HepG2 (cell line): ENCODE data around the gene GSTCD. TPM values are rescaled to one million over a fixed set of nuclear protein-coding genes. Genes with fewer than 3 reads are reported as not detected.
A peak's percentile ranks its signal among the peaks of the same experiment; 100 is the strongest.

Source experiments
- EP300 ChIP-seq, 3 experiments: sonication (generic) in 1 of 3; formaldehyde crosslinking in 1 of 3; IDR thresholded peaks; 2 replicates each; pipeline versions ENCODE4 v1.5.1 to v1.6.1; 2011 to 2020; ENCODE audit warnings: low read depth in 2 of 3, low read length in 2 of 3, borderline replicate concordance in 1 of 3, improper control_type of control experiment in 1 of 3, mild to moderate bottlenecking in 1 of 3, missing genetic modification reagents in 1 of 3, moderate library complexity in 1 of 3
- ETV5 ChIP-seq: IDR thresholded peaks from 2 replicates; pipeline ENCODE4 v1.6.1; 2018; ENCODE audit warnings: missing biosample characterization, missing genetic modification reagents, inconsistent platforms, borderline replicate concordance
- FOXJ3 ChIP-seq: sonication (generic); formaldehyde crosslinking; IDR thresholded peaks from 2 replicates; pipeline ENCODE4 v1.4.0; 2020; ENCODE audit warnings: missing genetic modification reagents, mild to moderate bottlenecking, borderline replicate concordance
- FOXO4 ChIP-seq: sonication (generic); formaldehyde crosslinking; conservative IDR thresholded peaks from 2 replicates; pipeline ENCODE4 v1.8.1; 2023; ENCODE audit warnings: missing genetic modification reagents
- GATAD1 ChIP-seq: IDR thresholded peaks from 2 replicates; pipeline ENCODE4 v1.6.1; 2016; ENCODE audit warnings: missing genetic modification reagents, missing compliant biosample characterization
- IRF9 ChIP-seq: sonication (generic); formaldehyde crosslinking; IDR thresholded peaks from 2 replicates; pipeline ENCODE4 v1.8.0; 2022; ENCODE audit warnings: missing genetic modification reagents, mild to moderate bottlenecking, borderline replicate concordance
- JDP2 ChIP-seq: sonication (generic); formaldehyde crosslinking; IDR thresholded peaks from 2 replicates; pipeline ENCODE4 v1.8.1; 2022; ENCODE audit warnings: missing genetic modification reagents, borderline replicate concordance
- KAT8 ChIP-seq: IDR thresholded peaks from 2 replicates; pipeline ENCODE4 v1.6.1; 2016; ENCODE audit warnings: missing genetic modification reagents, missing compliant biosample characterization
- MAX ChIP-seq: IDR thresholded peaks from 2 replicates; pipeline ENCODE4 v1.6.1; 2012; ENCODE audit warnings: inconsistent platforms
- MXD4 ChIP-seq: IDR thresholded peaks from 2 replicates; pipeline ENCODE4 v1.6.1; 2016; ENCODE audit warnings: mild to moderate bottlenecking, missing biosample characterization, missing genetic modification reagents
- PHF21A ChIP-seq: sonication (generic); formaldehyde crosslinking; IDR thresholded peaks from 2 replicates; pipeline ENCODE4 v1.5.0; 2020; ENCODE audit warnings: mild to moderate bottlenecking, missing genetic modification reagents
- POGZ ChIP-seq: sonication (generic); formaldehyde crosslinking; IDR thresholded peaks from 2 replicates; pipeline ENCODE4 v1.4.0; 2020; ENCODE audit warnings: mild to moderate bottlenecking, missing genetic modification reagents
- RAD51 ChIP-seq: fragments of 450-650 bp; IDR thresholded peaks from 2 replicates; pipeline ENCODE4 v1.6.1; 2016; ENCODE audit warnings: borderline replicate concordance
- SIN3A ChIP-seq: IDR thresholded peaks from 2 replicates; pipeline ENCODE4 v1.6.1; 2011; ENCODE audit warnings: low read depth, mild to moderate bottlenecking, control low read depth, low read length, borderline replicate concordance
- SIX1 ChIP-seq: sonication (generic); formaldehyde crosslinking; IDR thresholded peaks from 2 replicates; pipeline ENCODE4 v1.4.0; 2020; ENCODE audit warnings: missing genetic modification reagents, borderline replicate concordance
- SMC3 ChIP-seq: IDR thresholded peaks from 2 replicates; pipeline ENCODE4 v1.6.1; 2011; ENCODE audit warnings: low read length, improper control_type of control experiment
- THYN1 ChIP-seq: sonication (generic); formaldehyde crosslinking; IDR thresholded peaks from 2 replicates; pipeline ENCODE4 v1.8.1; 2023; ENCODE audit warnings: low read depth, mild to moderate bottlenecking, moderate library complexity, missing genetic modification reagents, borderline replicate concordance
- TRIM24 ChIP-seq: sonication (generic); formaldehyde crosslinking; IDR thresholded peaks from 2 replicates; pipeline ENCODE4 v1.8.0; 2022; ENCODE audit warnings: mild to moderate bottlenecking, missing genetic modification reagents
- ZBTB20 ChIP-seq: sonication (generic); formaldehyde crosslinking; IDR thresholded peaks from 2 replicates; pipeline ENCODE4 v1.8.1; 2023; ENCODE audit warnings: missing genetic modification reagents, low read depth, mild to moderate bottlenecking, borderline replicate concordance
- ZNF234 ChIP-seq: sonication (generic); formaldehyde crosslinking; conservative IDR thresholded peaks from 2 replicates; pipeline ENCODE4 v1.5.1; 2020; ENCODE audit warnings: mild to moderate bottlenecking, missing genetic modification reagents
- ZNF3 ChIP-seq: IDR thresholded peaks from 2 replicates; pipeline ENCODE4 v1.7.0; 2017; ENCODE audit warnings: inconsistent platforms
- ZNF484 ChIP-seq: sonication (generic); formaldehyde crosslinking; IDR thresholded peaks from 2 replicates; pipeline ENCODE4 v1.5.1; 2020; ENCODE audit warnings: mild to moderate bottlenecking, low read depth, missing genetic modification reagents, borderline replicate concordance
- ZNF660 ChIP-seq: sonication (generic); formaldehyde crosslinking; IDR thresholded peaks from 2 replicates; pipeline ENCODE4 v1.5.1; 2020; ENCODE audit warnings: mild to moderate bottlenecking, low read depth, missing genetic modification reagents, borderline replicate concordance
- ZNF703 ChIP-seq: sonication (generic); formaldehyde crosslinking; IDR thresholded peaks from 2 replicates; pipeline ENCODE4 v1.5.1; 2020; ENCODE audit warnings: missing genetic modification reagents, mild to moderate bottlenecking, moderate library complexity, borderline replicate concordance
- ZNF841 ChIP-seq: sonication (generic); formaldehyde crosslinking; IDR thresholded peaks from 2 replicates; pipeline ENCODE4 v1.8.1; 2023; ENCODE audit warnings: missing genetic modification reagents, borderline replicate concordance
- polyA plus RNA-seq, 8 experiments: library from polyadenylated mRNA; depleted of rRNA in 3 of 8; stranded (reverse) in 7 of 8; unstranded in 1 of 8; fragments of >200 nt; fragmentation: Illumina TruSeq in 4 of 8; extraction: Trizol in 4 of 8; gene quantifications; 2 replicates each; pipeline versions ENCODE4 v1.2.1 to v1.2.3, GENCODE V29; 2011 to 2016; ENCODE audit warnings: low read depth in 4 of 8, missing spikeins in 1 of 8, mixed read lengths in 1 of 8; ENCODE audit not compliant: insufficient read depth in 1 of 8
- total RNA-seq, 5 experiments: library from RNA; depleted of rRNA; stranded (reverse); fragments of >200 nt; fragmentation: Illumina TruSeq; extraction: Trizol; gene quantifications; 2 replicates each; pipeline ENCODE4 v1.2.3, GENCODE V29; 2016; ENCODE audit warnings: low read depth in 1 of 5

The GSTCD gene
- total and polyA plus RNA-seq, 2 of the 13 experiments (the other 11 are each of a cell fraction or from before 2014, with no cell fraction given), result 7.9 to 30.8 TPM

GRCh38 chr4:105708181-105709080 lies at the start of gene GSTCD, which contains the start of gene INTS12 (continued):
- TF ChIP-seq JDP2 (CRISPR knock-in tag), result no peak; the same call in 1 of the 2 replicates
- TF ChIP-seq ZNF841 (CRISPR knock-in tag), result peak; percentile 84
- peak; percentile 65; the same call in 1 of the 2 replicates for TF ChIP-seq ZNF3 (CRISPR knock-in tag)
- TF ChIP-seq FOXO4 (CRISPR knock-in tag), result 0 out of 2 replicates have a peak, but pooled peaks have one; percentile 36
- peak; percentile 98 for TF ChIP-seq SIN3A
- TF ChIP-seq ZNF703 (CRISPR knock-in tag), result no peak; the same call in 1 of the 2 replicates
- TF ChIP-seq ZNF484 (CRISPR knock-in tag), result no peak
- no peak; the same call in 1 of the 2 replicates for TF ChIP-seq THYN1 (CRISPR knock-in tag)
- no peak for TF ChIP-seq RAD51
- peak; percentile 79 to 91; a peak in 3 of 4 replicates for TF ChIP-seq EP300 (IDR thresholded peaks at IDR 0.05; ENCODE audit: low read depth in 2 of 2, low read length in 2 of 2)
- peak; percentile 68 for TF ChIP-seq EP300 (CRISPR knock-in tag; IDR thresholded peaks at IDR 0.05; ENCODE audit: borderline replicate concordance)
- TF ChIP-seq KAT8 (CRISPR knock-in tag), result peak; percentile 100
- peak; percentile 100 for TF ChIP-seq POGZ (CRISPR knock-in tag)
- TF ChIP-seq MAX, result peak; percentile 94
- peak; percentile 96 for TF ChIP-seq PHF21A (CRISPR knock-in tag)
- peak; percentile 99 for TF ChIP-seq IRF9
- TF ChIP-seq ZNF234, result no peak
- peak; percentile 82; the same call in 1 of the 2 replicates for TF ChIP-seq ZNF660 (CRISPR knock-in tag)
- peak; percentile 79 for TF ChIP-seq SIX1
- TF ChIP-seq MXD4 (CRISPR knock-in tag), result peak; percentile 95
- TF ChIP-seq GATAD1, result peak; percentile 99
- peak; percentile 73 for TF ChIP-seq ETV5
- TF ChIP-seq TRIM24, result no peak
- TF ChIP-seq SMC3, result no peak
- TF ChIP-seq FOXJ3 (CRISPR knock-in tag), result peak; percentile 72; the same call in 1 of the 2 replicates
- peak; percentile 81; the same call in 1 of the 2 replicates for TF ChIP-seq ZBTB20 (CRISPR knock-in tag)
